Effector memory CD4-positive, alpha-beta T cell (primary cell): ENCODE results near the gene ZMYND19.

ENCODE experiments used
- DNase-seq, 3 donors: peaks; one replicate each; pipeline ENCODE4 v3.0.0-alpha.2; 2020
- H3K27ac ChIP-seq: 2 replicates; pipeline ENCODE4 v1.7.0; 2013; ENCODE audit warnings: mild to moderate bottlenecking, low read length, moderate library complexity; ENCODE audit not compliant: insufficient read depth, poor library complexity, severe bottlenecking
- H3K27me3 ChIP-seq: replicated peaks from 2 replicates; pipeline ENCODE4 v1.7.0; 2013; ENCODE audit warnings: mild to moderate bottlenecking, low read length; ENCODE audit not compliant: insufficient read depth, control insufficient read depth, poor library complexity, severe bottlenecking
- H3K36me3 ChIP-seq: 2 replicates; pipeline ENCODE4 v1.7.0; 2013; ENCODE audit warnings: mild to moderate bottlenecking, low read length, moderate library complexity; ENCODE audit not compliant: control insufficient read depth, insufficient read depth
- H3K4me1 ChIP-seq: 2 replicates; pipeline ENCODE4 v1.7.0; 2013; ENCODE audit warnings: low read length, mild to moderate bottlenecking; ENCODE audit not compliant: control insufficient read depth, insufficient read depth, poor library complexity, severe bottlenecking
- H3K4me3 ChIP-seq: 2 replicates; pipeline ENCODE4 v1.7.0; 2013; ENCODE audit warnings: low read length, low read depth, mild to moderate bottlenecking; ENCODE audit not compliant: insufficient read depth, poor library complexity, severe bottlenecking
- H3K9me3 ChIP-seq: 2 replicates; pipeline ENCODE4 v1.7.0; 2013; ENCODE audit warnings: mild to moderate bottlenecking, low read length, moderate library complexity; ENCODE audit not compliant: control insufficient read depth

ZMYND19 gene

DNA sequence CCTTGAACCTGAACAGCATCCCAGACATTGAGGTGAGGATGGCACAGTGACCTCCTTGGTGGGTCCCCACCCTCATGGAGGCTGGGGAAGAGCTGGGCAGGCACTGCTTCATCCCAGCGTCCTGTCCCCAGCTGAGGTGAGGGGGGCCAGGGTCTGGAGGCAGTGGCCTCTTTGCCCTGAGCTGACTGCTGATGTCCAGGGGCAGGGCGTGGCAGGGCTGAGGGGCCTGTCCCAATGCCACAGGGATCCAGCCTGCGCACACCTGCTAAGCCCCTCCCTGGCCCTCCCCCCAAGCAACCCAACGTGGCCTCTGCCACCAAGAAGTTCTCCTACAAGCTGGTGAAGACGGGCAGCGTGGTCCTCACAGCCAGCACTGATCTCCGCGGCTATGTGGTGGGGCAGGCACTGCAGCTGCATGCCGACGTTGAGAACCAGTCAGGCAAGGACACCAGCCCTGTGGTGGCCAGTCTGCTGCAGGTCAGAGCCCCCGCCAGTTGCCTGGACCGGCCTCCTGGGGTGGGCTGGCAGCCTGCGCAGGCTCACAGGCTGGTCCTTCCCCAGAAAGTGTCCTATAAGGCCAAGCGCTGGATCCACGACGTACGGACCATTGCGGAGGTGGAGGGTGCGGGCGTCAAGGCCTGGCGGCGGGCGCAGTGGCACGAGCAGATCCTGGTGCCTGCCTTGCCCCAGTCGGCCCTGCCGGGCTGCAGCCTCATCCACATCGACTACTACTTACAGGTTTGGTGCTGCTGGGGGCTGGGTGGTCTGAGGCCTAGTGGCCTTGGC lies 23.6 kb upstream of the ZMYND19 start:
- H3K36me3 ChIP-seq, result peaks cover 24% of the 10 kb centered on the region
- no peak overlapping the region for H3K4me3 ChIP-seq
- H3K27ac ChIP-seq, result no peak overlapping the region
- no peaks in the 10 kb centered on the region for H3K27me3 ChIP-seq
- no peaks in the 10 kb centered on the region for H3K9me3 ChIP-seq
- DNase-seq, result no peak
- peaks cover 18% of the 10 kb centered on the region for H3K4me1 ChIP-seq

DNA sequence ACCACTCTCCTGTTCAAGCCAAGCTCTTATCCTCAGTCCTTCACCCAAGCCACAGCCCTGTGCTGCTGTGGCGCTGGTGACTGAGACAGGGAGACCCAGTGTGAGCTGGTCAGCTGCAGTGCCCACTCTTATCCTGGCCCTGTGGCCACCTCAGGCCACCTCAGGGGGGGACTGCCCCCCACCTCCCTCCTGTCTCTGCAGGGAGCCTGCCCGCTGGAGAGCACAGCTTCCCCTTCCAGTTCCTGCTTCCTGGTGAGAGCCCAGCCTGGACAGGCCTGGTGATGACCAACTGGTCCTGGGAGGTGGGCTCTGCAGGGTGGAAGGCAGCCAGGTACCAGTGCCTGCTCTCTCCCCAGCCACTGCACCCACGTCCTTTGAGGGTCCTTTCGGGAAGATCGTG lies 22.9 kb upstream of the ZMYND19 start:
- Histone ChIP-seq H3K27me3 (no peaks in the 10 kb centered on the region), H3K4me1 (peaks cover 18% of the 10 kb centered on the region), H3K27ac (no peak overlapping the region), H3K4me3 (no peak overlapping the region), H3K36me3 (peaks cover 24% of the 10 kb centered on the region), H3K9me3 (no peaks in the 10 kb centered on the region)
- no peak for DNase-seq

DNA sequence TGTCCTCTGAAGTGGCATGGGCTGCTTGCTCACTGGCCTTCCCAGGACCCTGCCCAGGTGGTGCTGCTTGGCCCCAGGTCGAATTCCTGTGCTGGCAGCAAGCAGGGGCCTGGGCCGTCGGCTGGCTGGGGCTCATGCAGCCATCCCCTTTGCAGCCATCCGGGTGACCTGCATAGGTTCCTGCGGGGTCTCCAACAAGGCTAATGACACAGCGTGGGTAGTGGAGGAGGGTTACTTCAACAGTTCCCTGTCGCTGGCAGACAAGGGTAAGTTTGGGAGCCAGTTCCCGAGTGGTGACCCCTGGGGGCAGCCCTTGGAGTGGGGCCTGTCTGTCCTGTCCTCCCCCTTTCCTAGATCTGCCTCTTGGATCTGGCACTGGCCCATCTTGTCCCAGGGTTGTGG lies 22.4 kb upstream of the ZMYND19 start:
- Histone ChIP-seq H3K4me3 (no peak overlapping the region), H3K27me3 (no peaks in the 10 kb centered on the region), H3K27ac (no peak overlapping the region), H3K36me3 (peaks cover 24% of the 10 kb centered on the region), H3K9me3 (no peaks in the 10 kb centered on the region), H3K4me1 (peaks cover 15% of the 10 kb centered on the region)
- DNase-seq, result no peak

DNA sequence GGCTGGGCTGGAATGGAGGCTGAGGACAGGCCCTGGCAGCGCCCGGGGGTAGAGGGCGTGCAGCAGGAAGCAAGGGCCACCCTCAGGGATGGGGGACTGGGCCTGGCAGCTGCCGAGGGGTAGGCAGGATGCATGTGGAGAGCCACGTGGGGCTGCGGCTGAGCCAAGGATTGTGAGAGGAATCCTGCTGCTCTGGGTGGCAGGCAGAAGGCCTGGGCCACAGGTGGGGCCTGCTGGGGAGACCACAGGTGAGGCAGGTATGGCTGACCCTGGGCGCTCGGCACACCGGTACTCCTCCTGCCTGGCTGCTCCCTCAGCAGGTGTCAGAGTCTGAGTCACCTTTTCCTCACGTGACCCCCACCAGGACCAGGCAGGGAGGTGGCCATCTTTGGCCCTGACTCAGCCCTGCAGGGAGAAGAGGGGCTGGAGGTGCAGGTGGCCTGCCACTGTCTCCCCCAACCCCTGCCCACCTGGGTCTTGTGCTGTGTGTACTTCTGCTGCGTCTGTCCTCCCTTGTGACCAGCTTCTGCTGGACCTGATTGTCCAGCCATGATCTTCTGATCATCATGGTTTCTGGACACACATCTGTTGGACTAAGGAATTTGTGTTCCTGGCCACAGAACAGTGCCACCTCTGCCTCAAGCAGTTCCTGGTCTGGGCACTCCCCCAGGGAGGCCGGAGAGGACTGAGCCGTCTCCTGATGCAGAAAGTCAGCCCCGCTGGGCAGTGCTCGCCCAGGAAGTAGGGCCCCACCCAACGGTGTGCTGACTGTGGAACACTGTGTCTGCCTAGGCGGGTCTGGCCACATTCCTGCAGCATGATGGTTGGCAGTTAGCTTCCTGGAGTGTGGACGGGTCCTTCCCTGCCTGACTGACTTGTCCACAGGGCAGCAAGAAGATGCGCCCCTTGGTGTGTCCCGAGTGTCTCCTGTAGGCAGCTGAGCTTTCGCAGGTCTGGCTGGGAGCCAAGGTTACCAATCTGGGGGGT lies 21.6 kb upstream of the ZMYND19 start:
- peak in 1 of 3 donors; percentile 15 for DNase-seq
- Histone ChIP-seq H3K4me3 (no peak overlapping the region), H3K9me3 (no peaks in the 10 kb centered on the region), H3K27ac (no peak overlapping the region), H3K36me3 (peaks cover 24% of the 10 kb centered on the region), H3K4me1 (peaks cover 20% of the 10 kb centered on the region), H3K27me3 (no peaks in the 10 kb centered on the region)

DNA sequence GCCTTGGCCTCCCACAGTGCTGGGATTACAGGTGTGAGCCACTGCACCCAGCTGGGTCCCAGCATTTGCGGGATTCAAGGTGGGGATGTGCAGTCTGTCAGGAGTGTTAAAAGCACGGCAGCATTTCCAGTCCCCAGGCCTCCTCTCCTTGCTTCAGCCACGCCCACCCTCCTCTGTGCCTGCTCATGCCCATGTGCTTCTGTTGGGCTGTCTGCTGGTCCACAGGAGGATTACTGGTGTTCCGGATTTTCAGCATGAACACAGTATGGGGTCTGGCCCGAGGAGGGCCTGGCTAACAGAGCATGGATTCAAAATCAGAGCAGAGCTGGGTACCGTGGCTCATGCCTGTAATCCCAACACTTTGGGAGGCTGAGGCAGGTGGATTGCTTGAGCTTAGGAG lies 20.6 kb upstream of the ZMYND19 start:
- Histone ChIP-seq H3K4me3 (no peak overlapping the region), H3K27me3 (no peaks in the 10 kb centered on the region), H3K27ac (no peak overlapping the region), H3K9me3 (no peaks in the 10 kb centered on the region), H3K4me1 (peaks cover 28% of the 10 kb centered on the region), H3K36me3 (peaks cover 24% of the 10 kb centered on the region)
- no peak for DNase-seq

DNA sequence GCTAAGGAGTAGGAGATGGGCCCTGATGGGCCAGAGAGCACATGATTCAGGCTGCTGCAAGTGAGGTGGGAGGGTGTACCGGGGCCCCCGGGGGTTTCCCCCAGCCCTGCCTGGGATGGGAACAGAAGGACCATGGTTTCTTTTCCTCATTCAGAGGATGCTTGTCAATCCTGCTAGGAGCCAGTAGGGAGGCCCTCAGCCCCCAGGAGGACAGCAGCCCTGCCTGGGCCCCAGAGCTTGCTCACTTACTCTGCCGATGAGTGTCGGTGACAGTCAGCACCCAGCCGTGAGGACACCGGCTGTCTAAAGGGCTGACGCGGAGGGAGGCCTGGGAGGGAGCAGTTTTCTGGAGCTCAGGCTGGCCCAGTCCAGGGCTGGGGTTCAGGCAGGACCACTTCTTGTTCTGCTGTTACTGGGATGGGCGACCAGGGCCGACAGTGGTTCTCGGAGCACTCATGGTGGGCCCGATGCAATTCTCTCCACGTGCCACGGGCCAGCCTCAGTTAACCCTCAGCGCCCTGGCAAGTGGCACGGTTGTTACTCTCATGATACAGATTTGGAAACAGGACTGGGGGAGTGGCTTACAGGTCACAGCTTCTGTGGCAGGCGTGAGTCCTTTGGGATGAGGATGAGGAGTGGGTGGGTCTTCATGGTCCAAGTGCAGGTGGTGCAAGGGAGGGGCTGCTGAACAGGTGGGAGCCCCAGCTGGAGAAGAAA lies 17.0 kb upstream of the ZMYND19 start:
- no peaks in the 10 kb centered on the region for H3K27me3 ChIP-seq
- no peak overlapping the region for H3K27ac ChIP-seq
- peaks cover 26% of the 10 kb centered on the region for H3K4me1 ChIP-seq
- DNase-seq, result no peak
- no peak overlapping the region for H3K4me3 ChIP-seq
- H3K36me3 ChIP-seq, result no peaks in the 10 kb centered on the region
- no peaks in the 10 kb centered on the region for H3K9me3 ChIP-seq

DNA sequence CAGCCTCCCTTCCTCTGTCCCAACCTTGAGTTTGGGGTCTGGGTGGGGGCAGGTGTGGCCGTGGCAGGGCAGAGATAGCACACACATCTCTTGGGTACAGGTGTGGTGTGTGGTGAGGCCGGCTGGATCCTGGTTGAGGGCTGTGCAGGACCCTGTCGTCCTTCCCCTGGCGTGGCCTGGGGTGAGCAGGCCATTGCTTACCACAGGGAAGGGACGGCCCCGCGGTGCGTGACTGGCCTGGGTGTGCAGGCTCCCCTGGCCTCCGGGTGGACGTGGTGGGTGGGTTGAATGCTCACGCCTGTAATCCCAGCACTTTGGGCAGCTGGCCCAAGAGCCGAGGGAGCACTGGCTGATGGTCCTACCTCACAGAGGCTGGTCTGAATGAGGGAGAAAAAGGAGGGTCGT lies 16.4 kb upstream of the ZMYND19 start:
- no peaks in the 10 kb centered on the region for H3K9me3 ChIP-seq
- no peaks in the 10 kb centered on the region for H3K36me3 ChIP-seq
- peaks cover 20% of the 10 kb centered on the region for H3K4me1 ChIP-seq
- peak overlapping the region; percentile 60 for H3K4me3 ChIP-seq
- H3K27ac ChIP-seq, result peak overlapping the region; percentile 67
- no peaks in the 10 kb centered on the region for H3K27me3 ChIP-seq
- no peak for DNase-seq

DNA sequence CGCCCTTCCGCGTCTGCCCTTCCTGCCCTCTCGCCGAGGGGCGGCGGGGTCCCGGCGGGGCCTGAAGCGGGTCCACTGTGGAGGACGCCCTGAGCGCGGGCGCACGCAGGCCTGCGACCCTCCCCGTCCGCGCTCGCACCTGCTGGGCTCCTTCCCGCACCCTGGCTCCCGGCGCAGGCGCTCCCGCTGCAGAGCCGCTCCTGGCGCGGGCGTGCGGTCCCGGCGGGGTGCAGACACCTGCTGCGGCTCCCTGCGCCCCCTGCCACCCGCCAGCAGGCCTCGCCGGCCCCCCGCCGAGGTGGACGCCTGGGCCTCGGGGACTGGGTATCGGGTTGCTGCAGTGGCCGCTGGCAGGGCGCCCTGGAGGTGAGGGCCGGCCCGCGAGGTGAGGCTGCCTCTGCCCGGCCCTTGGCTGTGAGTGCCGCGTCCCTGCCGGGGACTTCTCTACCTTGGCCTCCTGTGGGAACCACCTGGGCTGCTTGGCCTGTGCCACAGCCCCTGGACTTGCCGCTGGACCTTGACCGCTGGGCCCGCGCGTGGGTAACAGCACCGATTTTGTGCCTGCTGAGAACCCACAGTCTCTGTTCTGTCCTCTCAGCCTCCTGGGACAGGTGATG lies 15.8 kb upstream of the ZMYND19 start:
- no peaks in the 10 kb centered on the region for H3K27me3 ChIP-seq
- DNase-seq, result no peak
- peak overlapping the region; percentile 67 for H3K27ac ChIP-seq
- H3K36me3 ChIP-seq, result no peaks in the 10 kb centered on the region
- no peaks in the 10 kb centered on the region for H3K9me3 ChIP-seq
- peaks cover 17% of the 10 kb centered on the region for H3K4me1 ChIP-seq
- H3K4me3 ChIP-seq, result peak overlapping the region; percentile 60

DNA sequence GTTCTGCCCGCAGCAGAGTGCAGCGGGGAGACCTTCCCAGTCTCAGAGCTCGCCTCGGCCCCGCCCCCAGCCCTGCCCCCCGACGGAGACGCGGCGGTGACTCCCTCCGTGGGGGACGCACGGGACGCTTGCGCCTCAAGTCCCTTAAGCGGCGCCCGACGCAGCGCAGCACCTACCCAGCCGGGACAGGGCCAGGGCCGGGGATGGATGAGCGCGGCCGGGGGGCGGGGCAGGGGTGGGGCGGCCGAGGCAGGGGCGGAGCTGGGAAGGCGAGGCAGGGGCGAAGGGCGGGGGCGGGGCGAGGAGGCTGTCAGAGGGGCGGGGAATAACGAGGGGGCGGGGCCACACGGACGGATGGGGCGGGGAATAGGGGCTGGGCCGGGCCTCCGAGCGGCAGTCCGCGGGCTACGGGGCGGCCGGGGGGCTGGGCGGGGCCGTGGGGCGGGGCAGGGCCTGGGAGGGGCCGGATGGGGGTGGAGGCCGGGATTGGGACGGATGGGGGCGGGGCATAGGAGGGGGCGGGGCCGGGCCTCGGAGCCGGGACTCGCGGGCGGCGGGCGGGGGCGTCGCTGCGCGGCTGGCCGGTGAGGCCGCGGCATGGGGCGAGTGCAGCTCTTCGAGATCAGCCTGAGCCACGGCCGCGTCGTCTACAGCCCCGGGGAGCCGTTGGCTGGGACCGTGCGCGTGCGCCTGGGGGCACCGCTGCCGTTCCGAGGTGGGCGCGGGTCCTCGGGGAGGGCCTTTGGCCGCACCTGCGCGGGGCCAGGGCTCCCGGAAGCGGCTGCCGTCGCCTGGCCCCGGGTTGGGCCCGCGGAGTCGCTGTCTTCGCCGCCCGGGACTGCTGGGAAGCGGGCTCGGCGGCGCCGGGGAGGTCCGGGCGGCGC lies 15.1 kb upstream of the ZMYND19 start, which contains the start of gene ARRDC1:
ARRDC1 (plus strand) TSS at position 566 of the 884 bp plus-strand sequence; CDS start at position 598, 32 bp downstream.
- Histone ChIP-seq H3K4me3 (peak within 1 kb of the TSS; percentile 60), H3K36me3 (no peaks in the 10 kb centered on the region), H3K27me3 (no peaks in the 10 kb centered on the region), H3K9me3 (no peaks in the 10 kb centered on the region), H3K4me1 (peaks cover 17% of the 10 kb centered on the region), H3K27ac (peak within 1 kb of the TSS; percentile 67)
- peak; percentile 87 to 92 (median 92) for DNase-seq
